C4-2B (cell line): Measurements from ENCODE around the gene RNF144A.

ENCODE experiments used
- H3K27ac ChIP-seq: fragments of 450-650 bp; 2 replicates; pipeline ENCODE4 v1.5.1; 2017
- CTCF ChIP-seq: fragments of 450-650 bp; conservative IDR thresholded peaks from 2 replicates; pipeline ENCODE4 v1.5.1; 2017; ENCODE audit warnings: mild to moderate bottlenecking
- ZFX ChIP-seq: fragments of 450-650 bp; IDR thresholded peaks from 2 replicates; pipeline ENCODE4 v1.6.1; 2017

Gene RNF144A

GRCh38 chr2:7022492-7023385 lies 105.5 kb downstream of the RNF144A start:
- H3K27ac ChIP-seq: no peak overlapping the region
- no peak for TF ChIP-seq ZFX
- no peak for TF ChIP-seq CTCF

- TF ChIP-seq CTCF: no peak
- TF ChIP-seq ZFX: no peak
- no peak overlapping the region for H3K27ac ChIP-seq
These were observed 106.3 kb downstream of the RNF144A start for GRCh38 chr2:7023542-7023941.

- H3K27ac ChIP-seq: no peak overlapping the region
- no peak for TF ChIP-seq CTCF
- no peak for TF ChIP-seq ZFX
These were observed 107.0 kb downstream of the RNF144A start for GRCh38 chr2:7024261-7024660.

GRCh38 chr2:7025082-7025481 lies 107.9 kb downstream of the RNF144A start:
- H3K27ac ChIP-seq: no peak overlapping the region
- TF ChIP-seq CTCF: no peak
- no peak for TF ChIP-seq ZFX

GRCh38 chr2:7026742-7027141 lies 109.5 kb downstream of the RNF144A start:
- TF ChIP-seq ZFX (no peak), CTCF (no peak)
- H3K27ac ChIP-seq: no peak overlapping the region

GRCh38 chr2:7027411-7027810 lies 110.2 kb downstream of the RNF144A start:
- no peak overlapping the region for H3K27ac ChIP-seq
- TF ChIP-seq CTCF: no peak
- no peak for TF ChIP-seq ZFX

- no peak for TF ChIP-seq CTCF
- no peak for TF ChIP-seq ZFX
- no peak overlapping the region for H3K27ac ChIP-seq
These were observed 110.9 kb downstream of the RNF144A start for GRCh38 chr2:7027956-7028655.
